Caco-2 (cell line): ENCODE results near the gene DIPK2A. TPM values are rescaled to one million over a fixed set of nuclear protein-coding genes. Genes with fewer than 3 reads are reported as not detected.

Experiments
- Bru-seq: library from RNA; stranded (reverse); fragments of 400-500 nt; gene quantifications from one replicate; lab custom pipeline; 2021; lab: Mats Ljungman, UMichigan
- BruChase-seq, 2 experiments: library from RNA; stranded (reverse); fragments of 400-500 nt; gene quantifications; one replicate each; lab custom pipeline; 2021; lab: Mats Ljungman, UMichigan
- BruUV-seq: library from RNA; stranded (reverse); fragments of 400-500 nt; replicated peaks from 2 replicates; lab custom pipeline; 2021; lab: Mats Ljungman, UMichigan
- CTCF ChIA-PET: fragments of 300-600 bp; sonication (Branson Sonifier 250); formaldehyde crosslinking; loops from one replicate; lab custom pipeline; 2022; ENCODE audit warnings: antibody characterized with exemption; lab: Charles Lee
- POLR2A ChIA-PET: fragments of 300-600 bp; sonication (Branson Sonifier 250); formaldehyde crosslinking; loops from one replicate; lab custom pipeline; 2022; ENCODE audit warnings: antibody characterized with exemption; lab: Charles Lee
- DNase-seq, 2 experiments: peaks; one replicate each; pipeline versions ENCODE4 v3.0.0 to v3.0.0-alpha.2; 2020 to 2022
- H3K27me3 ChIP-seq: replicated peaks from 2 replicates; pipeline ENCODE4 v1.6.0; 2011; ENCODE audit warnings: low read length; ENCODE audit not compliant: control insufficient read depth, insufficient read depth
- H3K36me3 ChIP-seq: 2 replicates; pipeline ENCODE4 v1.5.1; 2011; ENCODE audit warnings: low read length; ENCODE audit not compliant: control insufficient read depth, insufficient read depth
- H3K4me1 ChIP-seq: fragments of 250-450 bp; sonication (Bioruptor Pico); 2 replicates; pipeline ENCODE4 v1.5.1; 2020; ENCODE audit warnings: mild to moderate bottlenecking
- H3K4me3 ChIP-seq: 2 replicates; pipeline ENCODE4 v1.5.1; 2011; ENCODE audit warnings: low read depth, mild to moderate bottlenecking, control low read depth, low read length
- H3K9me3 ChIP-seq: fragments of 250-450 bp; sonication (Bioruptor Pico); 2 replicates; pipeline ENCODE4 v1.5.1; 2020; ENCODE audit warnings: mild to moderate bottlenecking, moderate library complexity
- H3K27ac Mint-ChIP-seq: one replicate; pipeline ENCODE4 v1.8.0; 2022; ENCODE audit warnings: mixed read lengths; ENCODE audit not compliant: unreplicated experiment
- H3K27me3 Mint-ChIP-seq: one replicate; pipeline ENCODE4 v1.8.0; 2022; ENCODE audit warnings: mixed read lengths; ENCODE audit not compliant: insufficient read depth, unreplicated experiment
- H3K36me3 Mint-ChIP-seq: one replicate; pipeline ENCODE4 v1.8.0; 2022; ENCODE audit warnings: mild to moderate bottlenecking, mixed read lengths; ENCODE audit not compliant: insufficient read depth, unreplicated experiment
- H3K4me1 Mint-ChIP-seq: one replicate; pipeline ENCODE4 v1.8.0; 2022; ENCODE audit warnings: low read depth, mixed read lengths; ENCODE audit not compliant: unreplicated experiment
- H3K4me3 Mint-ChIP-seq: one replicate; pipeline ENCODE4 v1.8.0; 2022; ENCODE audit warnings: mild to moderate bottlenecking, moderate library complexity, mixed read lengths; ENCODE audit not compliant: unreplicated experiment
- H3K9me3 Mint-ChIP-seq: one replicate; pipeline ENCODE4 v1.8.0; 2022; ENCODE audit warnings: mixed read lengths; ENCODE audit not compliant: unreplicated experiment
- intact Hi-C: fragments of 100-400 bp; cut with micrococcal nuclease; formaldehyde crosslinking; loops from one replicate; pipeline ENCODE4 v1.10.0; 2022; ENCODE audit not compliant: unreplicated experiment
- long read RNA-seq: library from polyadenylated mRNA; stranded (forward); transcript quantifications from one replicate; pipeline ENCODE4 v2.0.0, GENCODE V29; 2022
- total RNA-seq: library from RNA; stranded (reverse); gene quantifications from 2 replicates; pipeline ENCODE4 v1.2.3, GENCODE V29; 2022
- TF ChIP-seq, protein P1 (sequence below), 2 experiments: fragments of 200-600 bp in 1 of 2; IDR thresholded peaks; 1 replicate in 1 of 2; 2 replicates in 1 of 2; pipeline versions ENCODE4 v1.5.1 to v1.8.0; 2011 to 2022; ENCODE audit warnings: antibody characterized with exemption in 1 of 2, control low read depth in 1 of 2, inconsistent platforms in 1 of 2, low read depth in 1 of 2, low read length in 1 of 2, mild to moderate bottlenecking in 1 of 2, moderate library complexity in 1 of 2; ENCODE audit not compliant: insufficient read depth in 1 of 2, severe bottlenecking in 1 of 2, unreplicated experiment in 1 of 2

The DIPK2A gene
- 29.0 and 30.2 TPM in 2 replicates for total RNA-seq
- percentile 94 among the genes with signal in this experiment for Bru-seq, nascent RNA
- percentile 97 among the genes with signal in this experiment for BruChase-seq, experiment 1, labeled RNA remaining after a 2-hour chase
- percentile 74 among the genes with signal in this experiment for BruChase-seq, experiment 2, labeled RNA remaining after a 6-hour chase
- long read RNA-seq, full-length matches to known transcripts = 48 of 53 reads
- long read RNA-seq, partial matches to known transcripts = 0 of 53 reads
- long read RNA-seq, other reads (novel, unspliced or antisense) = 5 of 53 reads

DNA sequence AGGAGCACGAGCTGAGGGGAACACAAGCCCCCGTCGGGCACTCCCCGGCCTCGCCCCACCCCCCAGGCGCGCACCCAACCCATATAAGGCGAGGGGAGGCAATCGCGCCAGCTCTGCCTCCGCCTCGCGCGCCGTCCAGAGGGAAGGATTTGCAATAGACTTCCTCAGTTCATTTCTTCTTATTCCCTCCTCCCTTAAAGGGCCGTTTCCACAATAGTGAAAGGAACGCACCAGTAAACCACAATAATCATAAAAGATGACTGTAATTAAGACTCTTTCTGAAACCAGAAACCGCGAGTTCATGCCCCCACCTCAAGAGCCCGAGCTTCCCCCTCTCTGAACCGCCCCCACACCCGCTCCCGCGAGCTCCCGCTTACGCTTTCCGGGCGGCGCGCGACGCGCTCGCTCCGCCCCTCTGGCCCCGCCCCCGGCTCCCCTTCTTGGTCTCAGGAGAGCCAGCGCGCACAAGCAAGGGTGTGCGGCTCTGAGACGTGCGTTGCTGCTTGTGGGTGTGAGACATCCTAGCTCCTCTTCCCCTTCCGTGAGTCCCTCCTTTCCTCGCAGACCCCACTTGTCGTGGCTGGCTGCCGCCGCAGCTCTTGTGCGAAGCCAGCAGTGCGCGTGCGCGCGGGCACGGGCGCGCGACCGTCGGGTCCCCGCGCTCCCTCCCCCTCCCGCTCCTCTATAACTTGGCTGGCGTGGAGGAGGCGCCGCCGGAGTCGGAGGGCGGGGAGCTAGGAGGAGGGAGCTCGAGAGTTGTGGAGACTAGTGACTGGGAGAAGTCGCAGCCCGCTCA, at the start of gene DIPK2A:
DIPK2A (plus strand) TSS at position 465 of the 796 bp plus-strand sequence. CDS start 510 bp downstream, outside the sequence.
- ChIA-PET CTCF (interaction anchor here (0.6 to 1.7 kb wide), 6 partner anchors 9 to 936 kb away, joined by 3 to 4 read pairs (median 4); no protein-coding TSS in a partner anchor), POLR2A (interaction anchor here (0.6 to 2.4 kb wide), 23 partner anchors 10 to 1734 kb away, joined by 3 to 25 read pairs (median 4); no protein-coding TSS in a partner anchor)
- TF ChIP-seq, protein P1, sequence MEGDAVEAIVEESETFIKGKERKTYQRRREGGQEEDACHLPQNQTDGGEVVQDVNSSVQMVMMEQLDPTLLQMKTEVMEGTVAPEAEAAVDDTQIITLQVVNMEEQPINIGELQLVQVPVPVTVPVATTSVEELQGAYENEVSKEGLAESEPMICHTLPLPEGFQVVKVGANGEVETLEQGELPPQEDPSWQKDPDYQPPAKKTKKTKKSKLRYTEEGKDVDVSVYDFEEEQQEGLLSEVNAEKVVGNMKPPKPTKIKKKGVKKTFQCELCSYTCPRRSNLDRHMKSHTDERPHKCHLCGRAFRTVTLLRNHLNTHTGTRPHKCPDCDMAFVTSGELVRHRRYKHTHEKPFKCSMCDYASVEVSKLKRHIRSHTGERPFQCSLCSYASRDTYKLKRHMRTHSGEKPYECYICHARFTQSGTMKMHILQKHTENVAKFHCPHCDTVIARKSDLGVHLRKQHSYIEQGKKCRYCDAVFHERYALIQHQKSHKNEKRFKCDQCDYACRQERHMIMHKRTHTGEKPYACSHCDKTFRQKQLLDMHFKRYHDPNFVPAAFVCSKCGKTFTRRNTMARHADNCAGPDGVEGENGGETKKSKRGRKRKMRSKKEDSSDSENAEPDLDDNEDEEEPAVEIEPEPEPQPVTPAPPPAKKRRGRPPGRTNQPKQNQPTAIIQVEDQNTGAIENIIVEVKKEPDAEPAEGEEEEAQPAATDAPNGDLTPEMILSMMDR (IDR thresholded peaks at IDR 0.05; ENCODE audit: insufficient read depth in 1 of 2, low read depth in 1 of 2, low read length in 1 of 2, severe bottlenecking in 1 of 2, unreplicated experiment in 1 of 2) = no peak
- Mint-ChIP-seq H3K27ac (peak within 1 kb of the TSS; percentile 98), H3K27me3 (no peaks in the 10 kb centered on the region), H3K9me3 (no peaks in the 10 kb centered on the region), H3K36me3 (peaks cover 11% of the 10 kb centered on the region), H3K4me3 (peak within 1 kb of the TSS; percentile 89), H3K4me1 (peaks cover 6% of the 10 kb centered on the region)
- Histone ChIP-seq H3K36me3 (no peaks in the 10 kb centered on the region), H3K27me3 (no peaks in the 10 kb centered on the region), H3K4me1 (peaks cover 19% of the 10 kb centered on the region), H3K4me3 (peak within 1 kb of the TSS; percentile 96), H3K9me3 (no peaks in the 10 kb centered on the region)
- intact Hi-C loops = loop anchor here (1.0 to 10.0 kb wide), 8 partner anchors 74 to 883 kb away; no protein-coding TSS in a partner anchor
- BruUV-seq = no TSS peak
- peak; percentile 94 for DNase-seq

- Mint-ChIP-seq H3K27ac (no peak overlapping the region), H3K9me3 (no peaks in the 10 kb centered on the region), H3K36me3 (no peaks in the 10 kb centered on the region), H3K4me1 (no peaks in the 10 kb centered on the region), H3K4me3 (no peak overlapping the region), H3K27me3 (no peaks in the 10 kb centered on the region)
- H3K27me3 ChIP-seq = no peaks in the 10 kb centered on the region
- H3K4me3 ChIP-seq = no peak overlapping the region
- no peak for DNase-seq
- no TSS peak for BruUV-seq
- ChIA-PET CTCF (no interaction called here), POLR2A (no interaction called here)
- intact Hi-C loops = no loop called here
- no peaks in the 10 kb centered on the region for H3K36me3 ChIP-seq
- H3K4me1 ChIP-seq = no peaks in the 10 kb centered on the region
- H3K9me3 ChIP-seq = no peaks in the 10 kb centered on the region
- TF ChIP-seq, protein P1 (IDR thresholded peaks at IDR 0.05; ENCODE audit: insufficient read depth in 1 of 2, low read depth in 1 of 2, low read length in 1 of 2, severe bottlenecking in 1 of 2, unreplicated experiment in 1 of 2) = no peak
Observed at GRCh38 chr3:143924522-143925285, 46.9 kb upstream of the DIPK2A start.

DNA sequence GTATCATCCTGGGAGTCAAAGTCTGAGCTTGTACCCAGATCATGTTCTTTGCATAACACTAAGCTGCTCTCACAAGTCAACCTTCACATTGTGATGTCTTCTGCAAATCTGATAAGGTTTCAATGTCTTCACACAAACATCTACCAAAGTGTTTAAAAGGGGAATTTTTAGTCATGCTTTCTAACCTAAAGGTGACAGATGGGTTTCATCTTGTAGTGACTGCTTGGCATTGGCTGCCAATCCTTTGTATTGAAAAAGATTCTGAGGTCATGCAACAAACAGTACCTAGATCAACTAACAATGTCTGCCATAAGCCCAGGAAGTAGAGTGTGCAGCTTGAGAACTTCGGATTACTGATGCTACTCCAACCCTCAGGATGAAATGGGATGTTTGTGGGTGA, 43.6 kb upstream of the DIPK2A start:
- ChIA-PET POLR2A (no interaction called here), CTCF (no interaction called here)

More for the DNA sequence above, 43.6 kb upstream of the DIPK2A start:
- Histone ChIP-seq H3K27me3 (no peaks in the 10 kb centered on the region), H3K36me3 (no peaks in the 10 kb centered on the region), H3K4me1 (no peaks in the 10 kb centered on the region), H3K4me3 (no peak overlapping the region), H3K9me3 (no peaks in the 10 kb centered on the region)
- Mint-ChIP-seq H3K36me3 (no peaks in the 10 kb centered on the region), H3K4me3 (no peak overlapping the region), H3K9me3 (no peaks in the 10 kb centered on the region), H3K27me3 (no peaks in the 10 kb centered on the region), H3K27ac (no peak overlapping the region), H3K4me1 (no peaks in the 10 kb centered on the region)
- TF ChIP-seq, protein P1 (IDR thresholded peaks at IDR 0.05; ENCODE audit: insufficient read depth in 1 of 2, low read depth in 1 of 2, low read length in 1 of 2, severe bottlenecking in 1 of 2, unreplicated experiment in 1 of 2) = no peak
- no peak for DNase-seq
- BruUV-seq = no TSS peak
- intact Hi-C loops = no loop called here
